Measurements from ENCODE around the gene SLX4IP.

GRCh38 chr20:10673842-10674683, 239.0 kb downstream of the SLX4IP start, which contains the start of gene JAG1:
- TF ChIP-seq CTCF (IDR thresholded peaks at IDR 0.05) (no peak), EZH2 (IDR thresholded peaks at IDR 0.05; ENCODE audit: borderline replicate concordance, insufficient read depth, low read depth, low read length, poor library complexity, severe bottlenecking) (no peak)

Measured in B cell (primary cell).